ENCODE measurements around the gene CRADD.
"Not testable (repeated sequence)": the region's sequence is repeated elsewhere in the genome, so short reads cannot be mapped to it uniquely, and the experiment has no call there.

Gene CRADD

DNA sequence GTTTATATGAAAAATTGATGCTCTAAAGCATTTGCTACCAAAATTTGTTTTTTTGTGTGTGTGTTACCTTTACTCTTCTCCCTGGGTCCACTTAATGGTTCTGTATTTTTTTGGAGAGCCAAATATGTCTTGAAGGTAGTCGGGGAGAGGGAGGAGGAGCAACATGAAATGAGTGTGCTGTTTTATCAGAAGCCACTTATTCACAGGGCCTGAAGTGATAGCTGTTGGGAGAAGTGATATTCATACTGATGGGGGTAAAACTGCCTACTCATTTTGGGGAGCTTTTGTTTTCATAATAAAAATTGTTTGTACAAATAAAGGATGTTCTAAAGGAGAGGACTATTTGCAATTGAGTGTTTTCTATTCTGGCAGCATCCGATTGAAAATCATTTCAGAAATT, 29.2 kb downstream of the CRADD start:
- Mint-ChIP-seq H3K36me3 (peaks cover 18% of the 10 kb centered on the region), H3K4me1 (peaks cover 9% of the 10 kb centered on the region), H3K9me3 (peaks cover 26% of the 10 kb centered on the region), H3K27me3 (no peaks in the 10 kb centered on the region), H3K4me3 (no peak overlapping the region), H3K27ac (peak overlapping the region; percentile 34)
- CTCF ChIA-PET = interaction anchor here (0.8 kb wide), 1 partner anchor 53 kb away, joined by 3 read pairs; no protein-coding TSS in a partner anchor
- DNase-seq = no peak

DNA sequence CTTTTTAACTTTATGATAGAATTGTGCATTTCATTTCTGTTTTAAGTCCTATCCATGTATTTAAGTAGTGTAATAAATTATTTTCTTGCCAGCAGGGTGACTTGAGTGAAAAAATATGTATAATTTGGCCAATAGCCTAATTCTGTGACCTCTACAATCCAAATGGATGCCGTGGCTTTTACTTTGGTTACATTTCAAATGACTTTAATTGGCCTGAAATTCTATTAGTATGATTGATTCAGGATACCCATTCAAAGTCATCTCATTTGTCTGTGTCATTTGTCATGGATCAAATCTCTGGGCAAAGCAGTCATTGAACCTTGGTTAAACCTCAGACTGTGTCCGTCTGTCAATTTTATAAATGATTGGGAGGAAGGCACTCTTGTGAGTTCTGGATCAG, 29.6 kb downstream of the CRADD start:
- CTCF ChIA-PET = interaction anchor here (0.8 kb wide), 1 partner anchor 53 kb away, joined by 3 read pairs; no protein-coding TSS in a partner anchor
- DNase-seq = no peak
- Mint-ChIP-seq H3K4me1 (peaks cover 5% of the 10 kb centered on the region), H3K27ac (peak overlapping the region; percentile 34), H3K36me3 (peaks cover 19% of the 10 kb centered on the region), H3K4me3 (no peak overlapping the region), H3K27me3 (no peaks in the 10 kb centered on the region), H3K9me3 (peaks cover 27% of the 10 kb centered on the region)

DNA sequence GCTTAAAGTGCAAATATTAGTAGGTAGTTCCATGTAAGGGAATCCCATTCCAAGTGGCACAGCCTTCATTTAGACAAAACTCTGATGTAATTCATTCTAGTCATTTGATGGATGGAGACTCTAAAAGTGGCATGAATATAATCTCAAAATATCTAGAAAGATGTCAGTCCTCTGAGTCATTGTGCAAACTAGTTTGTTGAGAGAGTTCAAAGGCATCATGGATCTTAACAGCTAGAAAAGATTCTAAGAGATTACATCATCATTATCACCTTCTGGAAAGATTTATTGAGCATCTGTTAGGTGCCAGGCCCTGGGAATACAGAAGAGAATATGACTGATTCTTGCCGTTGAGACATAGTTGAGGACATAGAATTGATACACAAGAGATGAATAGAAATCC, 30.7 kb downstream of the CRADD start:
- peaks cover 29% of the 10 kb centered on the region for H3K9me3 Mint-ChIP-seq
- H3K36me3 Mint-ChIP-seq = peaks cover 20% of the 10 kb centered on the region
- DNase-seq = no peak
- no peak overlapping the region for H3K4me3 Mint-ChIP-seq
- CTCF ChIA-PET = no interaction called here
- H3K27ac Mint-ChIP-seq = no peak overlapping the region
- peaks cover 2% of the 10 kb centered on the region for H3K4me1 Mint-ChIP-seq
- H3K27me3 Mint-ChIP-seq = no peaks in the 10 kb centered on the region

DNA sequence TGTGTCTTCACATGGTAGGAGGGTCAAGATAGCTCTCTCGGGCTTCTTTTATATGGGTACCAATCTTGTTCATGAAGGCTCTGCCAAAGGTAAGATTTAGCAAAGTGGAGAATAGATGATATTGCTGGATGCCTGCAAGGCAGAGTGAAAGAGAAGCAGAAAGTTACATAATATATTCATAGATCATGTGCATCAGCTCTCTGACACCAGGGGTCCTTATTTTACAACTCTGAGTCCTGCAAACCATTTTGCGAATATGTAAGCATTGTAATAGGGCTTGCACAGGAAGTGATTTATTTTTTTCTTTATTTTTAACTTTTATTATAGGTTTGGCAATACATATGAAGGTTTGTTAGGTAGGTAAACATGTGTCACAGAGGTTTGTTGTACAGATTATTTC, 31.8 kb downstream of the CRADD start:
- no peaks in the 10 kb centered on the region for H3K27me3 Mint-ChIP-seq
- H3K36me3 Mint-ChIP-seq = peaks cover 20% of the 10 kb centered on the region
- H3K4me1 Mint-ChIP-seq = peaks cover 2% of the 10 kb centered on the region
- H3K9me3 Mint-ChIP-seq = peaks cover 29% of the 10 kb centered on the region
- no peak for DNase-seq
- H3K4me3 Mint-ChIP-seq = no peak overlapping the region
- CTCF ChIA-PET = no interaction called here
- no peak overlapping the region for H3K27ac Mint-ChIP-seq

DNA sequence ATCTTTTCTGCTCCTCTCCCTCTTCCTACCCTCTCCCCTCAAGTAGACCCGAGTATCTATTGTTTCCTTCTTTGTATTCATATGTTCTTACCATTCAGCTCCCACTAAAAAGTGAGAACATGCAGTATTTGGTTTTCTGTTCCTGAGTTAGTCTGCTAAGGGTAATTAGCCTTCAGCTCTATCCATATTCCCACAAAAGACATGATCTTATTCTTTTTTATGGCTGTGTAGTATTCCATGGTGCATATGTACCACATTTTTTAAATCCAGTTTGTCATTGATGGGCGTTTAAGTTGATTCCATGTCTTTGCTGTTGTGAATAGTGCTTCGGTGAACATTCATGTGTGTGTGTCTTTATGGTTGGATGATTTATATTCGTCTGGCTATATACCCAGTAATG, 32.2 kb downstream of the CRADD start:
- Mint-ChIP-seq H3K4me1 (no peaks in the 10 kb centered on the region), H3K36me3 (peaks cover 18% of the 10 kb centered on the region), H3K27me3 (no peaks in the 10 kb centered on the region), H3K27ac (no peak overlapping the region), H3K4me3 (no peak overlapping the region), H3K9me3 (peaks cover 29% of the 10 kb centered on the region)
- no peak for DNase-seq
- CTCF ChIA-PET = no interaction called here

DNA sequence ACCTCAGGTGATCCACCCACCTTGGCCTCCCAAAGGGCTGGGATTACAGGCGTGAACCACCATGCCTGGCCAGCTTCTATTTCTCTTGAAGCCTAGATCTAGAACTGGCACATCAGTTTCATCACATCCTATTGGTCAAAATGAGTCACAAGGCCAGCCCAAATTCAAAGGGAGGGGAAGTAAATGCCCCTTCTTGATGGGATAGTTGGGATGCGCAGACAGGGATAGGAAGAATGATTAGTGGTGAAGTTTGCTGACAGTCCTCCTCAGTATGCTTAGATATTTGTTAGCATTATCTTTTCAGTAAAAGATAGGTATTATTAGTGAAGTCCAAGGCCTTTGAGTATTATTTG, 33.4 kb downstream of the CRADD start:
- Mint-ChIP-seq H3K4me1 (no peaks in the 10 kb centered on the region), H3K4me3 (no peak overlapping the region), H3K36me3 (peaks cover 21% of the 10 kb centered on the region), H3K27ac (no peak overlapping the region), H3K27me3 (peaks cover 4% of the 10 kb centered on the region), H3K9me3 (peaks cover 29% of the 10 kb centered on the region)
- no peak for DNase-seq
- CTCF ChIA-PET = interaction anchor here (1.2 kb wide), 1 partner anchor 13 kb away, joined by 3 read pairs; no protein-coding TSS in a partner anchor

DNA sequence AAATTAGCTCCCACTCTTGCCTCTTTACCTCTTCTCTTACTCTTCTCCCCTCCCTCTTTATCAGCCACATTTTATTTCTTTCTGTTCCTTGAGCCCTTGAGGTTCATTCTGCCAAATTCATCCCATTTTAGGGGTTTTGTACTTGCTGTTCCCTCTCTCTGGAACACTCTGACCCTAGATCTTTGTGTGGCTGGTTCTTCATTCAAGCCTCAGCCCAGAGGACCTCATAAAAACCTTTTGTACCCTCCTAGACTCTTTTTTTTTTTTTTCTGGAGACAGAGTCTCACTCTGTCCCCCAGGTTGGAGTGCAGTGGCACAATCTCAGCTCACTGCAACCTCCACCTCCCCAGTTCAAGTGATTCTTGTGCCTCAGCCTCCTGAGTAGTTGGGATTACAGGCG, 34.3 kb downstream of the CRADD start:
- not testable (repeated sequence) for DNase-seq, H3K4me1 Mint-ChIP-seq, H3K27me3 Mint-ChIP-seq, H3K4me3 Mint-ChIP-seq, H3K27ac Mint-ChIP-seq
- CTCF ChIA-PET = interaction anchor here (0.5 to 1.2 kb wide), 2 partner anchors 13 to 14 kb away, joined by 3 read pairs; no protein-coding TSS in a partner anchor
- peaks cover 21% of the 10 kb centered on the region for H3K36me3 Mint-ChIP-seq
- peaks cover 29% of the 10 kb centered on the region for H3K9me3 Mint-ChIP-seq

DNA sequence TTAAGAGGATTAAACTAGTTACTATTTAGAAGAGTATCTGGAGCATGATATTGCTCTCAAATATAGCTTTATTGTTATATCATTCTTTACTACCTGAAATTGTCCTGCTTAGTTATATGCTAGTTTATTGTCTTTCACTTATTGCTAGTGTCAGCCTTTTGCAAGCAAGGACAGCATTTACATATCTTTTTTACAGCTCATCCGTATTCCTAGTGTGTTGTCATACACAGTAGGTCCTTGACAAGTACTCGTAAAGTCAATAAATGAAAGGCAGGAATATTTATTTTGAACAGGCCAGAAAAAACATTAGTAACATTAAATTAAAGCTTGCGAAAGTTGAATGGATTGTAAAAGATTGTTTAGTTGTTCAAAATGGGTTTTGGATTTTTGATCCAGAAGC, 35.0 kb downstream of the CRADD start:
- peaks cover 29% of the 10 kb centered on the region for H3K9me3 Mint-ChIP-seq
- H3K4me3 Mint-ChIP-seq = no peak overlapping the region
- H3K27ac Mint-ChIP-seq = no peak overlapping the region
- no peaks in the 10 kb centered on the region for H3K4me1 Mint-ChIP-seq
- peaks cover 4% of the 10 kb centered on the region for H3K27me3 Mint-ChIP-seq
- no peak for DNase-seq
- peaks cover 21% of the 10 kb centered on the region for H3K36me3 Mint-ChIP-seq
- CTCF ChIA-PET = interaction anchor here (0.8 kb wide), 1 partner anchor 15 kb away, joined by 3 read pairs; no protein-coding TSS in a partner anchor

GRCh38 chr12:93713060-93713459, 35.9 kb downstream of the CRADD start:
- H3K9me3 Mint-ChIP-seq = peaks cover 29% of the 10 kb centered on the region
- no peaks in the 10 kb centered on the region for H3K4me1 Mint-ChIP-seq
- CTCF ChIA-PET = no interaction called here
- no peak overlapping the region for H3K27ac Mint-ChIP-seq
- no peak for DNase-seq
- no peak overlapping the region for H3K4me3 Mint-ChIP-seq
- H3K36me3 Mint-ChIP-seq = peaks cover 25% of the 10 kb centered on the region
- peaks cover 4% of the 10 kb centered on the region for H3K27me3 Mint-ChIP-seq

- CTCF ChIA-PET = no interaction called here
- H3K9me3 Mint-ChIP-seq = peaks cover 27% of the 10 kb centered on the region
- H3K27ac Mint-ChIP-seq = no peak overlapping the region
Observed at GRCh38 chr12:93713800-93714199, 36.6 kb downstream of the CRADD start.

DNA sequence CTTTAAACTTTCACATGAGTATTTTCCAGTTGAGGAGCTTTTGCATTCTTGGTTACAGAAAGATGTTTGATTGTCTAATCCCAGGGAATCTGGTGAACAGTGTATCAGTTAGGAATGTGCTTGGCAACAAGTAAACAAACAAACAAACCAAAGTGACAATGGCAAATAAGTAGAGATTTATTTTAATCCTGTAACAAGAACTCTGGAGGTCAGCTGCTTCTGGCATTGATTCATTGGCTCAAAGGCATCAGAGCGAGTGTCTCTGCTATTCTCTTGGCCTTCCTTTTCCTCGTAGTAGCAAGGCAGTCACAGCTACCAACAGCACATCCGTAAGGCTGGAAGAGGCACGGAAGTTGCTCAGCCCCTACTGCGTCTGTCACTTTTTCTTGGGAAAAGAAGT, 37.2 kb downstream of the CRADD start:
- Mint-ChIP-seq H3K36me3 (peaks cover 22% of the 10 kb centered on the region), H3K27me3 (peaks cover 4% of the 10 kb centered on the region)

More at GRCh38 chr12:93713800-93714199, 36.6 kb downstream of the CRADD start:
- DNase-seq = no peak
- Mint-ChIP-seq H3K4me3 (no peak overlapping the region), H3K36me3 (peaks cover 24% of the 10 kb centered on the region), H3K4me1 (no peaks in the 10 kb centered on the region), H3K27me3 (peaks cover 4% of the 10 kb centered on the region)

DNA sequence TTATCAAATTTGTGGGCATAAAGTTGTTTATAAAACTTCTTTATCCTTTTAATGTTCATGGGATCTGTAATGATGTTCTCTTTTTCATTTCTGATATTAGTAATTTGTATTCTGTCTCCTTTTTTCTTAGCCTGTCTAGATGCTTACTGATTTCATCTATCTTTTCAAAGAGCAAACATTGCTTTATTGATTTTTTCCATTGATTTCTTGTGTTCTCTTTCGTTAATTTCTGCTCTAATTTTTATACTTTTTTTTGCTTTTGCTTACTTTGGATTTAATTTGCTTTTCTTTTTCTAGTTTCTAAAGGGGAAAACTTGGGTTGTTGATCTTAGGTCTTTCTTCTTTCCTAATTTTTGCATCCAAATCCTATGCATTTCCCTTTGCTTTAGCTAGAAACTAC, 42.5 kb downstream of the CRADD start:
- Mint-ChIP-seq H3K4me1 (peaks cover 2% of the 10 kb centered on the region), H3K4me3 (no peak overlapping the region), H3K9me3 (peaks cover 19% of the 10 kb centered on the region), H3K27ac (no peak overlapping the region), H3K27me3 (peaks cover under 1% of the 10 kb centered on the region), H3K36me3 (peaks cover 17% of the 10 kb centered on the region)
- DNase-seq = no peak
- CTCF ChIA-PET = no interaction called here

More for the DNA sequence above, 37.2 kb downstream of the CRADD start:
- no peak for DNase-seq
- CTCF ChIA-PET = interaction anchor here (0.9 kb wide), 1 partner anchor 21 kb away, joined by 3 read pairs; no protein-coding TSS in a partner anchor
- Mint-ChIP-seq H3K9me3 (peaks cover 23% of the 10 kb centered on the region), H3K27ac (no peak overlapping the region), H3K4me3 (no peak overlapping the region), H3K4me1 (no peaks in the 10 kb centered on the region)

- H3K9me3 Mint-ChIP-seq = peaks cover 19% of the 10 kb centered on the region
Observed at GRCh38 chr12:93720559-93720958, 43.4 kb downstream of the CRADD start.

GRCh38 chr12:93722179-93722578, 45.0 kb downstream of the CRADD start:
- Mint-ChIP-seq H3K4me3 (no peak overlapping the region), H3K27ac (no peak overlapping the region), H3K36me3 (peaks cover 14% of the 10 kb centered on the region), H3K27me3 (no peaks in the 10 kb centered on the region), H3K4me1 (peaks cover 2% of the 10 kb centered on the region), H3K9me3 (peaks cover 19% of the 10 kb centered on the region)
- DNase-seq = no peak
- CTCF ChIA-PET = no interaction called here

More at GRCh38 chr12:93720559-93720958, 43.4 kb downstream of the CRADD start:
- Mint-ChIP-seq H3K27ac (no peak overlapping the region), H3K27me3 (no peaks in the 10 kb centered on the region), H3K4me3 (no peak overlapping the region), H3K36me3 (peaks cover 14% of the 10 kb centered on the region), H3K4me1 (peaks cover 2% of the 10 kb centered on the region)
- CTCF ChIA-PET = no interaction called here
- no peak for DNase-seq

GRCh38 chr12:93722835-93723567, 45.8 kb downstream of the CRADD start:
- no peaks in the 10 kb centered on the region for H3K27me3 Mint-ChIP-seq
- H3K4me3 Mint-ChIP-seq = no peak overlapping the region
- H3K36me3 Mint-ChIP-seq = peaks cover 10% of the 10 kb centered on the region
- peaks cover 2% of the 10 kb centered on the region for H3K4me1 Mint-ChIP-seq
- H3K27ac Mint-ChIP-seq = no peak overlapping the region
- H3K9me3 Mint-ChIP-seq = peaks cover 16% of the 10 kb centered on the region
- DNase-seq = no peak
- CTCF ChIA-PET = no interaction called here
